HG03045 (cell line): ENCODE results near the gene SLFNL1.

Experiments used
- ATAC-seq: cut with Tn5 transposase; IDR thresholded peaks from one replicate; pipeline ENCODE4 v1.9.1; 2021; ENCODE audit warnings: mild to moderate bottlenecking, moderate library complexity; ENCODE audit not compliant: unreplicated experiment

SLFNL1 gene

DNA sequence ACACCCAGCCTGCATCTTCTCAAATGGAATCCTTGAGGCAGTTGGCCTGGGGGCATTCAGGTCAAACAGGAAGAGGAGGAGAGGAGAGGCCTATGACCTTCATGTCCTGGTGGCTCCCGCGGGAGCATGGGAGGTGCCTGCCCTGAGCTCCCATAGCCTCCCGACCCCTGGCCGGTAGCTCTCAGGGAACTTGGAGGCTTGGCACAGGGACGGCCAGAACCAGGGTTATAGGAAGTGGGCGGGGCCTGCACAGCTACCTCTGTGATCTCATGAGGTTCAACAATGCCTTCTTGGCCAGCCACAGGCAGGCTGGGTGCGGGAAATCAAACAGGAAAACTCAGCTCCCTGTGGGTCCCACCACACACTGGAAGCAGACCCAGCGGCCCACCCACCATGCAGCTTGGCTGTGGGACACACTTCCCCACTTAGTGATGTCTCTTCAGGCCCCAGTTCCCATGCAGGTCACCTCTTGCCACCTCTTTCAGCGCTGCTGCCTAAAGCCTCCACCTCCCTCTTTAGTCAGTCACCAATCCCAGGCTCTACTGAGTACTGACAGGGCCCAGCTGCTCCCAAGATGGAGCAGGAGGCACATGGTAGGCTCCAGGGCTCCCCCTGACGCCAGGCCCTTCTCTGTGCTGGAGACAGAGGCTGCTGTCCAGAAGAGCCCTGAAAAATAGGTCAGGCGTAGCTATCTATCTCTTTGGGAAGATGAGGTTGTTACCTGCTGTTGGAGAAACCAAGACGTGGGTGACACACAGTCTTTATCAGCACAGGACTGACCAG lies at the start of gene SLFNL1:
TSS of gene SLFNL1 (minus strand) at position 200 of the 783 bp plus-strand sequence. CDS start 1,065 bp downstream, outside the sequence.
- no peak for ATAC-seq

DNA sequence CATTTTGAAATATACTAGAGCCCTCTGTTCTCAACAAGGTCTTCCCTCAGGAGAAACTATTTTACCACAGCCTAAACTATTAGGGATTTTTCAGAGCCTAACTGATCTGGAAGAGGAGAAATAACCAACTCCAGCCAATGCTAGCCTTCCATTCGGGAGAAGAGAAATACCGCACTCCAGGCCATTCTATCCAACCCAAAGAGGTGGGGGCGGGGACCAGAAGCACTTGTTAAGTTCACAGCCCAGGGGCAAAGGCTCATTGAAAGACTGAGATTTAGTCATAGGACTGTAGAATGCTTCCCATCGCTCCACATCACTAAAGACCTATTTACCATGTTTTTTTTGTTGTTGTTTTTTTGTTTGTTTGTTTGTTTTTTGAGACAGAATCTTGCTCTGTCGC lies 35.4 kb upstream of the SLFNL1 start:
- no peak for ATAC-seq

DNA sequence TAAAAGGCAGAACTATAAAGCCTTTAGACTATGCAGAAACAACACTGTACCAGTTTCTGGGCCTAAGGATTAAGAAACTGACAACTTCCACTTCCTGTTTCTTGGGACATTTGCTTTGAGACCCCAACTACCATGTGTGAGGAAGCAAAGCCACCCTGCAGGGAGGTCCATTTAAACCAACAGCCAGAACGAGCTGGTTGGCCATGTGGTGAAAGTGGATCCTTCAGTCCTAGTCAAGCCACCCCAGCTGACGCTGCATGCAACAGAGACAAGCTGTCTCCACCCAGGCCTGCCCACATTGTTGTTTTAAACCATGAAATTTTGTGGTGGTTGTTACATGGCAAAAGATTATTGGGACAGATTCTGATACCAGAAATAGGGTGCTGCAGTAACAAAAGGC lies 31.8 kb upstream of the SLFNL1 start:
- no peak for ATAC-seq

DNA sequence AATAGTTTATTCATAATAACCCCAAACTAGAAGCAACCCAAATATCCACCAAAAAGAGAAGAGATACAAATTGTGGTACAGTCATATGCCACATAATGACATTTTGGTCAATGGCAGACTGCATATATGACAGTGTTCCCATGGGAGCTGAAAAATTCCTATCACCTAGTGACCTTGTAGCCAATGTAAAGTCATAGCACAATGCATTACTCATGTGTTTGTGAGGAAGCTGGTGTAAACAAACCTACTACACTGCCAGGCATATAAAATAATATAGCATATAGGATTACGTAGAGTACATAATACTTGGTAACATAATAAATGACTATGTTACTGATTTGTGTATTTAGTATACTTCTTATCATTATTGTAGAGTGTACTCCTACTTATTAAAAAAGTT lies 29.5 kb upstream of the SLFNL1 start:
- no peak for ATAC-seq

DNA sequence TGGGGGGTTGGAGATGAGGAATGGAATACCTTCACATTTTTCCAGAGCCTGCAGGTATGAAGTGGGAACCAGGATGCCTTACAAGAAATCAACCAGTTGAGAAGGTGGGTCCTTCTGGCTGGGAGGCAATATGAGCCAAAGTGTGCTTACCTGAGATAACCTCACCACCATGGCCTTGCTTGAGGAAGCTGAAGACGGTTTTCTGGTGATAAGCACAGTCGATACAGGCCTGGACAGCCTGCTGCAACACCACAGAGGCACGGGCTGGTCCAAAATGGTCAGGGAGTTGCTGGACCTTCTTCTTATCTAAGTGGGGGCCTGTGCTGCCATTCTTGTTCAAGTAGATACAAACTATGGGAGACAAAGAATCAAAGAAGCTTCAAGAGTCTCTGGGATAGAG lies 27.0 kb upstream of the SLFNL1 start:
- no peak for ATAC-seq

DNA sequence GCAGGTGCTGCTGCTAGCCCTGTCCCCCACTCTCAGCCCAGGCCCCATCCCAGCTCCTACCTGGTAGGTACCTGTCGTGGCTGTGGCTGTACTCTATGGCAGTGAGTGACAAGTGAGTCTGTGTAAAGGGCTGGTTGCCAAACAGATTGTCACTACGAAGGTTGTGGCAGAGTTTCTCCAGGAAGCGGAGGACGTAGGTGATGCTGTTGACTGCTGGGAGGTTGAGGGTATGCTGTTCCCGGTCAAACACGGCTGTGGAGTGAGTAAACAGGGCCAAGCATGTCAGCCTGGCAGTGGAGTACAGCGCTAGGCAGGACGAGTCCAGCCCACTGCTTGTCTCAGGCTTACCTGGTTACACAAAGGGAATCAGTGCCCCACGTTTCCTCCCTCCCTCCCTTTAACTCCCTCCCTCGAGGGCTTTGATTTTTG lies 24.8 kb upstream of the SLFNL1 start:
- no peak for ATAC-seq

DNA sequence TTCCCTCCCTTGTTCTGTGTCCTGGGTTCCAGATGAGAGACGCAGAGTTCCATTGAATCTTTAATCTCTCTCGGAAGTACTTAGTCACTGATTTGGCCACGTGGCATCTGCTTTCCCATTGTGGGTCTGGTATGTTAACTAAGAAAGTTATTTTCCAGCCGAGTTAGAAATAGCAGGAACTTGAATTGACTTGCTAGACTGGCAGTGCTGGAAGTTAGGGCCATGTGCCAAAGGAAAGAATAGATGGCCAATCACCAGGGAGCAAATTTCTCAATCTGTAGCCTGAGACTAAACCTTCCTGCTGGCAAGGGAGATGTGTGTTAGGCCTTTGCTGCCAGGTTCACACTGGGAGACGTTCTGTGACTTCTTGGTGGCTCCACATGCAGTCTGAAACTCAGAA lies 24.2 kb upstream of the SLFNL1 start:
- ATAC-seq: no peak

DNA sequence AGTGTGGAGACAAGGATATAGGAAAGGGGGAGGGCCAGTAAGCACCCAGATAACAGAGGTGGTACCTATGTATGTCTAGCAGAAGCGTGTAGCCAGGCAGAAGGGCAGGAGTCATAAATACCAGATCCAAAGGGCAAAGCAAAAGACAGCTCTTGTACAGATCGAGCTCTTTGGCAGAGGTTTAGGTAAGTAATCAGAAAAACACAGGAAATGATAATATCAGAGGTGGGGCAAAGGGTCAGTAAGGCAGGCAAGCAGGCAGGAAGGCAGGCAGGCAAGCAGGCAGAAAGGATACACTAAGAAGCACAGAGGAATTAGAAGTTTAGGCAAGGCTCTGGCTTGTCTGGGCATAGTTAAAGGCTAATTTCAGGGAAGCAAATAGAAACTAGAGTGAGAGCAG lies 22.7 kb upstream of the SLFNL1 start:
- no peak for ATAC-seq

DNA sequence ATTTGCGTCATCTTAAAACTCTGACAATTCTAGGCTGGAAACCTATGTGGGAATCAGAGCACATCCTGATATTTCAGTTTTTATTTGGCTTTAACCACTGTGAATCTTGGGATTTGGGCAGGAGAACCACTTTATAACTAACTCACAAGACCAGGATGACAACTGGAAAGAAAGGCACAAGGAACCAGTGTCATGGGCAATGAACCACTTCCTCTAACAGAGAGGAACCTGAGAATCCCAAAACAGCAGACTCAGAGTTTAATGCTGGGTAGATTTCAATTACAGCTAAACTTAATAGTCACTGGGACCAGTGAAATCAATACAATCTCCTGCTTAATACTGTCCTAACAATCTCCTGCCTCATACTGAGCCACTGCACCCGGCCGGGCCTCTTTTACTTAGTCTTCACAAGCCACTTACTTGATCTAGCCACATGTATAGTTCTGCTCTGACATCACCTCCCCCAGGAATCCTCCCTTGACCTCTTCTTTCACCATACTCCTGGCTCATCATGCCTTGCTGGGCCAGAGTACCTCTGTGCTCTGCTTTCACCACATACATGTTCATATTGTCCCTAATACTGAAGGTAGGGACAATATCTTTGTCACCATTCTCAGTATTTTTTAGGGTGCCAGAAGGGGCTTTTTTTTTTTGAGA lies 20.2 kb upstream of the SLFNL1 start:
- no peak for ATAC-seq

DNA sequence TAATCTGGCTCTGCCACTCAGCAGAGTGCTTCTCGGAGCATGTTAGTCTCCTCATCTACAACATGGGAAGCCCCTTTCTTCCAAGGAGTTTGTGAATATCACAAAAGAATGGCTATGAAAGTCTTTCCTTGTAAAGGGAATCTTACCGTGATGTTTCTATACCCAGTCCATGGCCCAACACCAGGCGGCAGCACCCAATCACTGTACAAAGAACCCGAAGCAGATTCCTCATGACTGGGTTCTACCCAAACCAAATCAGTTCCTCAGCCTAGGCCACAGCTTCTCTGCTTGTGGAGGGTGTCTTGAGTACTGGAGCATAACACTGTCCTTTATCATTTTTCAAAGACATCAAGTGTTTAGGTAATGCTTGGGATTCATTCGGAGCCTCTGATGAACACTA lies 16.6 kb upstream of the SLFNL1 start:
- ATAC-seq: no peak

DNA sequence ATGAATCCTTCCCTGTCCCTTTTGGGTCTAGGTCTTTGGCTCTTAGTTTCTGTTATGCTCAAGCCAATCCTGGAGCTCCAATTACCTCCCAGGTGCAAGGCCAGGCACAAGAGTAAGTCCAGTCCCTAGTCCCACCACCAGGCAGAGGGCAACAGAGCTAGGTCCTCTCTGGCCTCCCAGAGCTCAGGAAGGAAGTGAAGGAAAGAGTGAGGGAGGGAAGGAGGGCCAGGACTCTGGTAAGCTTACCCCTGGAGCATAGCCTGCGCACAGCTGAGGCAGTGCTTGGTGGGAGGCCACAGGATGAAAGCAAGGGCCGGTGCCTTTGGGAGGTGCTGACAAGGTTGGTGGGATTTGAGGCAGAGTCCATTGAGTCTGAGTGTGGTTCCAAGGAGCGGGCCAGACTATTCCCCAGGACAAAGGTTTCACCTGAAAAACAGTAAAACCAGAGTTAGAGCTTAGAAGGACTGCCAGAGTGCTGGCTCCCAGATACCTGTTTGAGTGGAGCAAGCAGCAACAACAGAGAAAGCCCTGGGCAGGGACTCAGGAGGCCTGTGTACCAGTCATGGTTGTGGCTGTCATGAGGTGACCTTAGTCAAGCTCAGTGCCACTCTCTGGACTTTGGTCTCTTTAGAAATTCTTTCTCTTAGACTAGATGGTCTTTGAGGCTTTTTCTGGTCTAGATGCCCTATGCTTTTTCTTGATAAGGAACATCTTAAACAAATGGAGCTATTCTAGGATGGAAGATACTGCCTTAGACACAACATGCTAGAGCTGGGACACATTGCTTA lies 15.8 kb upstream of the SLFNL1 start:
- ATAC-seq: no peak

DNA sequence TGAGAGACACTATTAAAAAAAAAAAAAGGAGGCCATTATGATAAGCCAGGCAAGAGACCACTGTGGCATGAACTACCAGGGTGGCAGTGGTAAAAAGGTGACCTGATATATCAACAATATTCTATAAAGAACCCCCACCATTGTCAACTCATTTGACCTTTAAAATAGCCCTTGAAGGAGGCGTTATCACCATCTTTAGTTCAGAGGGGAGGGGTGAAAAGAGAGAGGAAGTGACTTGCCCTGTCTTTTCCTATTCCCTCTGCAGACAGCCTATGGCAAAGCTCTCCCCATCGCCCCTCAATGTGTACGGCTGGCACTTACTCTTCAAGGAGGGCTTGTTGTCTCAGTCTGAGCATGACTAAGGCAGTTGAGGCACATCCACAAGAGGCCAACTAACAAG lies 11.7 kb upstream of the SLFNL1 start:
- ATAC-seq: no peak

DNA sequence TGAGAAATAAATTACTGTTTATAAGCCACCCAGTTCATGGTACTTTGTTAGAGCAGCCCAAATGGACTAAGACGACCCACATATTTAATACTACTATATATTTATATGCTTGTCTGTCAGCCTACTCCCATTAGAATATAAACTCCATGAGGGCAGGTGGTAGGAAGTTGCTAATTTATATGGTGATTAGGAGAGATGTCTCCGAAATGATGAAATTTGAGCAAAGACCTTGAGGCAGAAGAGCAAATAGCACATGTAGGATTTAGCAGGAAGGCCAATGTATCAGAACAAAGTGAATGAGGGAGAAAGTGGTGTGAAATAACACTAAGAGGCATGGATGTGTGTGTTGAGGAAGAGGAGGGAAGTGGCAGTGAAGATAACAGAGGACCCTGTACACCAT lies 10.6 kb upstream of the SLFNL1 start:
- no peak for ATAC-seq

DNA sequence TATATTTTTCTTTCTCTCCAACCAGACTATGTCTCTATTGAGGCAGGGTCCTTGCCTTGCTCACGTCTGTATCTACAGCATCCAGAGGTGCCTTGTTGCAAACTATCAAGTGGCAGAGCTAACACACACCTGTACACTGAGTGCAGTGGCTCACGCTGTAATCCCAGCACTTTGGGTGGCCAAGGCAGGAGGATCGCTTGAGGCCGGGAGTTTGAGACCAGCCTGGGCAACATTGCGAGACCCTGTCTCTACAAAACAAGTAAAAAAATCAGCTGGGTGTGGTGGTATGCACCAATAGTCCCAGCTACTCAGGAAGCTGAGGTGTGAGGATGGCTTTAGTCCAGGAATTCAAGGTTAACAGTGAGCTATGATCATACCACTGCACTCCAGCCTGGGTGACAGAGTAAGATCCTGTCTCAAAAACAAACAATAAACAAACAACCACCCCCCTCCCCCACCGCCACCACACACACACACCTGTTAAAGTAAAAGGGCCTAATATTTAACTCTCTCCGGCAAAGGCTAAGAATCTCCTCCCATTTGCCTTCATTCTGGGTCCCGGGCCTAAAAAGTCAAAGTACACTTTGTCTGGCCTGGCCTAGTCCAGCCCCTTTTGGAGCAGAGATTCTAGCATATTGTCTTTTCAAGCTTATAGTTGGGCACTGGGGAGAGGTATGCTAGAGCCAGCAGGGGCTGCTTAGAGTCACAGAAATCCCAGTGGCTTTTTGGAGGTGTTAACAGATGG lies 9.5 kb upstream of the SLFNL1 start:
- ATAC-seq: no peak

DNA sequence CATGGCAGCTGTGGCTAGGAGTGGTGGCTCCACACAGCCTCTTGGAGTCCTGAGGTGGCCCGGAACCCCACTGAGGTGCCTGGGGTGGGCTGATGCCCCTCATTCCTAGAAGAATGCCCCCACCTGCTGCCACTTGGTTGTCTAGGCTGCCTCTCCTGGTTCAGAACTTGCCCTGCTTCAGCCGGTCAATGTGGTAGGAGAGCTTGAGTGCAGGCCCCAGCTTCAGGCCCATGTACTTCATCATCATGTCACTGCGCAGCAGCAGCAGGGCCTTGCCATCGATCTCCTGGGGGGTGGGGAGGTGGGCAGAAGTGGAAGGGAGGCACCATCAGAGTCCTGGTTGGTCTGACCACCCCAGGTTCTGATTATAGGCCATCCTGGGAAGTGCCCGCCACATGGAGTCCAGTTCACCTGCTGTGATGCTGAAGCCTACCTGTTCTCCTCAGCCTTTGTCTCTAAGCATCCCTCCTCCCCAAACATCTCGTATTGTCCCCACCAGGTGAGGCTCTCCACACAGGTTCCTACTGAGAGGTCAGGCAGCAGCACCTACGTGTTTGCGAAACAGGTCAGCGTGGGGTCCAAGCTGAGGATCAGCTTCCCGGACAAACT lies 6.6 kb upstream of the SLFNL1 start:
- ATAC-seq: no peak

DNA sequence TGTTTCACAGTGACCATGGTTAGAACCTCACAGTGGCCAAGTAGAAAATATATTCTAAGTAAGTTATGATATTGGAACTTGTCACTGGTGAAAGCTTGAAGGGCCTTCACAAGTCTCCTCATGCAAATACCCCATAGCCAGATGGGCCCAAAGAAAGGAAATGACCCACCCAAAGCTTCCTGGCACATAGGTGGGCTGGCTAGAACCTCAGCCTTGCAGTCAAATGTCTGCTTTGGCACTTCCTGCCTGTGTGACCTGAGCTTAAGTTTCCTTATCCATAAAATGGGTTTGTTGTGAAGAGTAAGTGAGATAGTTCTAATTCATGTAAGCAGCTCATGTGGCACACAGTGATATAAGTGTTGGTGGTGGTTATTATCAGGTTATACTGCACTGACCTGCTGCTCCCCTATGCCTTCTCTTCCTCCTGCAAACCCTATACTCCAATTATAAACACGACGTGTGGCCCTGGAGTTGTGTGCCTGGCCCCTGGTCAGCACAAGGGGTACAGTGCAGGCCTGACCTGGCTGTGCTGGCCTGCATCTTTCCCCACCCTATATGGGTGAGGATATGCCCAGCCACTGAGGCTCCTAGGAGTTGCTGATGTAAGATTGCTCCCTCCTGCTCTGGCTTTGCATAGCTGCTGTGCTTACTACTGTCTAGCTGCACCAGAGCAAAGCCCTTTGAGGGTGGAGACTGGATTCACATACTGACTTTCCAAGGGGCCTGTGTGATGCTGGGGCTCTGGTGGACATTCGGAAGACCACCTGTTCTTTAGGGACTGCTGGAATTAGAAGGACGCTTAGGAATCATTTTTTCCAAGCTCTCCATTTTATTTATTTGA lies 4.7 kb upstream of the SLFNL1 start:
- no peak for ATAC-seq

DNA sequence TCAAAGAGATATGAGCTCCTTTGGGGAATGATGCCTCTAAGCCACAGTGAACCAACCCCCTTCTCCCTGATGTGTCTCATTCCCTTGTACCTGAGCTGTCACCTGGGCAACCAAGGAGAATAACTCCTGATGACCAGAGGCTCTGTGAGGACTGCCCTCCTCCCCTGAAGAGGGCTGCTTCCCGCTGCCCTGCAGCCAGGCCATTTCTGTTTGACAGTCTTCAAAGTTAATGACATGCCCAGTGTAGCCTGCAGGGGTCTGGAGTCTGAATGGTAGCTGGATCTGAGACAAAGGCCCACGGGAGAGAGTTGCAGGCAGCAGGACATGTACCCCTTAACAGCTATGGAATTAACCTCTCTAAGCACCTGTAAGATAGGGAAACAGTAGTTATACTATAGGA lies 3.4 kb upstream of the SLFNL1 start:
- no peak for ATAC-seq

DNA sequence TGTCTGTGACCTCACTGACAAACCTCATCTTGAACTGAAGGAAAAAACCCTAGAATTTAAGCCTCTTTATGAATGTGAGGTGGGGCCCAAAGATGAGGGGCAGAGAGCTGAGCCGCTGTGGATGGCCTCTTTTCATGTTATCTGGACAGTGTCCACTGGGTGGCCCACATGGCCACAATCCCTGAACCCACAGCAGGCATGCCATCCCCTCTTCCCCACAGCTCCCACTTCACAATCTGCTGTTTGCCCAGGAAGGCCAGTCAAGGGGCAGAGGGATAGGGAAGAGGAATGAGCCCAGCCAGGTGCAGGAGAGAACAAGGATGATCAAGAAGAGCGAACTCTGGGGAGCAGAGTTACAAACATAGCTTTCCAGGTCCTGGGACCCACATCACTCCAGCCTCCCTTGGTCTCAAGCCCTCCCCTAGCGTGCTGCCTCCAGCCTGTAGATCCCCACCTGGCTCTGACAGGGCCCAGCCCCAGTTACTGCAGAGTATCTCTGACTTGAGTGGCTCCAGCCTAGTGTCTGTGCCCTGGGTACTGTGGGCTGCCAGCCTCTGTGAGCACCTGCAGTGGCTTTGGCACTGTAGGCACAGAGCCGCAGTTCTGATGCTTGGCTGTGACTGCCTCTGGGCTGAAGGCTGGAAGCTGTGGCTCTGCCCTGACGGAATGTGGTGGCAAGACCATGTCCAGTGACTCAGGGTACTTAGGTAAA lies 1.9 kb upstream of the SLFNL1 start:
- ATAC-seq: no peak

DNA sequence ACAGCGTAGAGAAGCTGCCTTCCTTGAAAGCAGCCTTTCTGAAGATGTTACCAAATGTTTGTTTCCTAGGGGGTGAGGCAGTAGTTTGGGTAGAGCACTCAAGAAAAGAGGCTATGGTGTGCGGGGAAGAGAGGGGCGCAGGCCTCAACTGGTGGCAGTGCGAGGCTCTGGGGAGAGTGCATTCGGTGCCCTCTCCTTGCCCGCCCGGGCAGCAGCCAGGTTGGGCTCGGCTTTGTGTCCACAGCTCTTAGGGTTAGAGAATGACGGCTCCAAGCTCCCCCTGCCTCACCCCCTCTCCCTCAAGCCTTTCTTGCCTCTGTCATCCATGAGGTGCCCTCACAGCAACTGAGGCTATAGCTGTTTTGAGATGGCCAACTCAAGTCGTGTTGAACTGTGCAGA lies 899 bp upstream of the SLFNL1 start:
- no peak for ATAC-seq
